Measurements from ENCODE around the gene DUSP28.

GRCh38 chr2:240564561-240565332, 4.6 kb downstream of the DUSP28 start:
- TF ChIP-seq CTCF (IDR thresholded peaks at IDR 0.05): no peak
- no peak for TF ChIP-seq POLR2A (IDR thresholded peaks at IDR 0.05)
